ENCODE data around the gene PLEKHA4. TPM values are rescaled to one million over a fixed set of nuclear protein-coding genes. Genes with fewer than 3 reads are reported as not detected.

PLEKHA4 gene
- total and polyA plus RNA-seq, 2 of the 13 experiments (the other 11 are each of a cell fraction or from before 2014, with no cell fraction given), result 4.8 to 6.0 TPM

GRCh38 chr19:48836089-48837017 lies 32.1 kb downstream of the PLEKHA4 start, which contains the start of gene HSD17B14 (continued):
- no peak for TF ChIP-seq DDIT3 (CRISPR knock-in tag; IDR thresholded peaks at IDR 0.05)
- TF ChIP-seq ZFP41 (CRISPR knock-in tag; IDR thresholded peaks at IDR 0.05; ENCODE audit: borderline replicate concordance), result 0 out of 2 replicates have a peak, but pooled peaks have one; percentile 16
- TF ChIP-seq ZNF687 (CRISPR knock-in tag; IDR thresholded peaks at IDR 0.05), result peak; percentile 46; the same call in 1 of the 2 replicates
- TF ChIP-seq GFI1 (CRISPR knock-in tag; IDR thresholded peaks at IDR 0.05; ENCODE audit: borderline replicate concordance), result no peak
- 0 out of 2 replicates have a peak, but pooled peaks have one; percentile 2 for TF ChIP-seq NRL (CRISPR knock-in tag; IDR thresholded peaks at IDR 0.05; ENCODE audit: borderline replicate concordance)
- no peak for TF ChIP-seq CHD2 (IDR thresholded peaks at IDR 0.05; ENCODE audit: low read depth, low read length)
- no peak for TF ChIP-seq ERF (CRISPR knock-in tag; IDR thresholded peaks at IDR 0.05)
- no peak for TF ChIP-seq CREB3 (CRISPR knock-in tag; IDR thresholded peaks at IDR 0.05)
